GM19035 (cell line): ENCODE measurements around the gene VPS4A.
"Not testable (repeated sequence)": the region's sequence is repeated elsewhere in the genome, so short reads cannot be mapped to it uniquely, and the experiment has no call there.

Source experiments
- ATAC-seq: cut with Tn5 transposase; IDR thresholded peaks from one replicate; pipeline ENCODE4 v1.9.1; 2021; ENCODE audit not compliant: unreplicated experiment

Gene VPS4A

DNA sequence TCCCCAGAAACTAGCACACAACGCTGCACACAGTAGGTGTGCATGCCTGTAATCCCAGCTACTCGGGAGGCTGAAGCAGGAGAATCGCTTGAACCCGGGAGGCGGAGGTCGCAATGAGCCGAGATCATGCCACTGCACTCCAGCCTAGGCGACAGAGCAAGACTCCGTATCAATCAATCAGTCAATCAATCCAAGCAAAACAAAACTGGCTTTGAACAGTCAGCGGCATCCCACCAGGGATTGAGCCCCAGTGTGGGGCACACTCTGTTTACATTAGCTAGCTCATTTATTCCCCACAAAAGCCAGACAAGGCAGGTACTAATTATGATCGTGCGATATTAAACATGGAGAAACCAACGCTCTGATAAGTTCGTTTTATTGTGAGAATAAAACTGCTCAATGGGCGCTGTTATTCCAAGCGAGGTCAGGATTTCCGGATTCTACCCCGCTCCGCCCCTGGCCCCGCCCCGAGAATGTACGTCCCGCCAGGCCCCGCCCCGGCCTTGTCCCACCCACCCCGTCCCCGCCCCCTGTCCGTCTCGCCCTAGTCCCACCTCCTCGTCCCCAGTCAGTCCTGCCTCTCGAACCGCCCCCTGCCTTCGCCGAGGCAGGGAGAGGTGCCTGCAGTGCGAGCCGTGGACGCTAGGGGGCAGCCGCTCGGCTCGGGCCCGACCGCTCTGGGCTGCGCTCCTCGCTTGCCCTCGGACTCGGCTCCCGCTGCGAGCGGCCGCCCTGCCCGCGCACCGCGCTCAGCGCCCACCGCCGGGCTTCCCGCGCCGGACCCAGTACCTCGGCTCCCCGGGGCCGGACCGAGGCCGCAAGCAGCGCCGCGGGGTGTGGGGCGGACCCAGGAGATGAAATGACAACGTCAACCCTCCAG, at the start of gene VPS4A:
Gene VPS4A (plus strand): TSS at position 698 of the 880 bp plus-strand sequence. CDS start 162 bp downstream, at position 860.
- ATAC-seq, result peak; percentile 92

DNA sequence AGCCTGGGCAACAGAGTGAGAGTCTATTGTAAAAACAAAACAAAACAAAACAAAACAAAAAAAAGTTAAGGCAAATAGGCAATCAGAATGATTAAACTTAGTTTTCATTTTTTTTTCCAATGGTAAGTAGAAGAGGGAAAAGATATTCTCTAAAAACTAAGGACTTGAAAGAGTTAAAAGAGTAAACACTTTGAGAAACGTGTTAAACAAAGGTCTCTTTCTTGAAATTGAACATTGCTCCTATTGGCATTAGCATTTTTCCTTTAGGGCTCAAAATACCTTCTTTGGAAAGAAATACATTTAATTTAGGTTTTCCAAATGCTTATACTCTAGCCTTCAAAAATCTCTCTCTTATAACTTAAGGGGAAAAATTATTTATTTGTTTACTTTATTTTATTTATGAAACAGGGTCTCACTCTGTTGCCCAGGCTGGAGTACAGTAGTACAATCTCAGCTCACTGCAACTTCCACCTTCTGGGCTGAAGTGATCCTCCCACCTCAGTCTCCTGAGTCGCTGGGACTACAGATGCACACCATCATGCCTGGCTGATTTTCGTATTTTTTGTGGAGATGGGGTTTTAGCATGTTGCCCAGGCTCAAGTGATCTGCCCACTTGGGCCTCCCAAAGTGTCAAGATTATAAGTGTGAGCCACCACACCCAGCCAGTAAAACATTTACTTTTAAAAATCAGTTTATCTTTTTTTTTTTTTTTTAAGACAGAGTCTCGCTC, 44.7 kb upstream of the VPS4A start:
- no peak for ATAC-seq

DNA sequence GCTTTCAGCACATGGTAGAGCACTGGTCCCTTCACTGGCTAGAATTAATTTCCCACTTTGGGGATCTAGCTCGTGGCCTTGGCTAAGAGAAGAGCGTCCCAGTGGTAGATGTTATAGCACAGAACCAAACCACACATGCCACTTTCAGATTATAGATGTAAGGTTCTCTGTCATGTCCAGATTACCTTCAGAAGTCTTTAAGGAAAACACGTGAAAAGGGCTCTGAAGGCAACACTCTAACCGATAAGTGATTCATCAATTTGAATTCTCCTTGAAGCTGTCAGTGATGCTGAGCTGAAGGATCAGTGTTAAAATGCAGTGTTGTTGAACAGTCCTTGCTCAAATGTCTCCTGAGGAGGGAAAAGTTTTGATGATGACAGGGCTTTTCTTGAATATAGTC, 43.5 kb upstream of the VPS4A start:
- ATAC-seq, result no peak

DNA sequence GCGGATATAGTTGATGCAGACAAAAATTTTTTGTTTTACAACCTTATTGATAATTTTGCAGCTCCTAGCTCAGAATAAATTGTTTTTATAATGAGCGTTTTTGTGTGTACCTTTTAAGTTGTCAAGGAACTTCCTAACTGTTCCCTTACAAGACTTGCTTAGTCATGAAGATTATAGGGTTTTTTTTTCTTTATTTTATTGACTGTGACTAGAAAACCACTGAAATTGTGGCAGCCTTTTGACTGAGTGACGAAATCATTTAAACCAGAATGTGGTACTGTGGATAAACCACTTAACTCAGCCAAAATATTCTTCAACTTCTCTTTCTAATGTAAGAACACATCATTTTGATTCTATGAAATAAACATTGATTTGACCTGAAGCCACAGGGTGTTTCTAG, 40.8 kb upstream of the VPS4A start:
- no peak for ATAC-seq

DNA sequence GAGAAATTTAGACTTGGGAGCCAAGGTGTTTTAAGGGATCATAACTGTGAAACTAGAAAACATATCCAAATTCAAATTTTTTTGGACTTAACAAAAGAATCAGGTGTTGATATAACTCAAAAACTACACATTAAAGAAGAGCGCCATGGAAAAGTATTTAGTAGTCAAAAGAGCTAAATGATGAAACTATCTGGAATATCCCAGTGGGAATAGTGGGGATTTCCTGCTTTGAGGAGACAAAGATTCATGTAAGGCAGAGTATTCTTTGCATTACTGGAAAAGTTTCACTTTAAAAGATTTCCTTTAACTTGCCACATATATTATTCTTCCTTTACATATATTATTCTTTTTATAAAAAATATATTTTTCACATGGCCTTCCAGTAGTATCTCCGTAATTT, 40.3 kb upstream of the VPS4A start:
- no peak for ATAC-seq

DNA sequence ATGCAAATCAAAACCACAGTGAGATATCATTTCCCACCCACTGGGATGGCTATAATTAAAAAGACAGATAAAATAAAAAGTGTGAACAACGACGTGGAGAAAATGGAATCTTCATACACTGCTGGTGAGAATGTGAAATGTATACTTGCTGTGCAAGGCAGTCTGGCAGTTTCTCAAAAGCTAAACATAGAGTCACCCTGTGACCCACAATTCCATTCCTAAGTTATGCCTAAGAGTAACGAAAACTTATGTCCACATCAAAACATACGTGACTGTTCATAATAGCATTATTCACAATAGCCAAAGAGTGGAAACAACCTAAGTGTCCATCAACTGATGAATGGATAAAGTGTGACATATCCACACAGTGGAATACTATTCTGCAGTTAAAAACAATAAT, 38.1 kb upstream of the VPS4A start:
- ATAC-seq, result no peak

DNA sequence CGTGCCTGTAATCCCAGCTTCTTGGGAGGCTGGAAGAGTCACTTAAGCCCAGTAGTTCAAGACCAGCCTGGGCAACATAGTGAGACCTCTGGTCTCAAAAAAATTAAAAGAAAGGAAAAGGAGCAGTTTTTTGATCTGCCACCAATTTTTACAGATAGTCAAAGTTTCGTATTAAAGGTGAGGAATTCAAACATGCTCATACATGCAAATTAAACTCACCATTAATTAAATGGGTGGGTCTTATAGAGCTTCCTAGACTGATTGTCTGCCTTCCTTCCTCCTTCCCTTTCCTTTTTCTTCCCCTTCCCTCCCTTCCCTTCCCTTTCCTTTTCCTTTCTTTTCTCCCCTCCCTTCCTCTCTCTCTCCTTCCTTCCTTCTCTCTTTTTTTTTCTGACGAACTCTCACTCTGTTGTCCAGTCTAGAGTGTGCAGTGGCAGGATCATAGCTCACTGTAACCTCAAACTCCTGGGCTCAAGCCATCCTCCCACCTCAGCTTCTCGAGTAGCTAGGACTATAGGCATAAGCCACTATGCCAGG, 36.4 kb upstream of the VPS4A start:
- ATAC-seq, result no peak

DNA sequence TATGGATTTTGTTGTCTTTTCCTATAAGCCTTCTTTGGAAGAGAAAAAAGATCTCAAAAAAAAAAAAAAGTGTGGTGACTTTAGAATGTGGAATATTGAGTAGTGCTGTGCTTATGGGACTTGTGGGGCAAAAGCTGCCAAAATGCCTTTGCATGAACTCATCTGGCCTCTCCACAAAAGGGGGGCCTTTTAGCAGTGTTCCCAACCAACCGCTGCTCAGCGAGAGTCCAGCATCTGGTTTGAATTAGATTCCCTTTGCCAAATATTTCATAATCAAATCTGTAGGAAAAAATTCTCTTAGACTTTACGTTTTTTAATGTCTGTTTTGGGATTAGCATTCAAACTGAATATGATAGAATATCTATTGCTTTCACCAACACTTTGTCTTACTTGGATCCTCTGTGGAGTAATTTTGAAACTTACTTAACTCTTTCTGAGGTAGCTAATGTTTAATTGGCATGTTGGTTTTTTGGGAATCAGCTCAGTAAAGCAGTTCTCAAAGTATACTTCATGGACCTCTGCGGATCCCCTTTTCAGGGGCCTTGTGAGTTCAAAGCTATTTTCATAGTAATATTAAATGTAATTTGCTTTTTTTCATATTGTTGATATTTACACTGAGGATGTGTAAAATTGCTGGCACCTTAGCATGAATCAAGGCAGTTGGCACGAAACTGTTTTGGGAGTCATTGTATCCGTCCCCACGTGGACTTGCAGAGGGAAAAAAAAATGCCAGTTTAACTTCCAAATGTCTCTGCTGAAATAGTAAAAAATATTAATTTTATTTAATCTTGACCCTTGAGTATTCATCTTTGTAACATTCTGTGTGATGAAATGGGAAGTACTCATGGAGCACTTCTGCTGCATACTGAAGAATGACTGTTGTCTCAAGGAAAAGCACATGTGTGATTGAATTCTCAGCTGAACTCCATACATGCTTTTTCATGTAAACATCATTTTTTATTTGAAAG, 34.7 kb upstream of the VPS4A start:
- no peak for ATAC-seq

DNA sequence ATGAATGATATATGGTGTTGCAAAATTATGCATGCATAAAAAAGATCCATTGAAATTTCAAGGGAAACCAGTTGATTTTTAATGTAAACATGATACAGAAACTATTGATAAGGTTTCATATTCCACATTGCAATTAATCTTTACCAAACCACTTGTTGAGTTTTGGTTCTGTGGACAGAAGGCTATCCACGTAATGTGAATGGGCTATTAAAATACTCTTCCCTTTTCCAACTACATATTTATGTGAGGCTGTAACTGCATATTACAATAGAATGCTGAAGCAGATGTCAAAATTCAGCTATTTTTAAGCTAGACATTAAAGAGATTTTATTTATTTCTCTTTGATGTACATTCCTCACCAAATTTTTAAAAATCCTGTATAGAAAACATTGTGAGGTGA, 33.7 kb upstream of the VPS4A start:
- no peak for ATAC-seq

DNA sequence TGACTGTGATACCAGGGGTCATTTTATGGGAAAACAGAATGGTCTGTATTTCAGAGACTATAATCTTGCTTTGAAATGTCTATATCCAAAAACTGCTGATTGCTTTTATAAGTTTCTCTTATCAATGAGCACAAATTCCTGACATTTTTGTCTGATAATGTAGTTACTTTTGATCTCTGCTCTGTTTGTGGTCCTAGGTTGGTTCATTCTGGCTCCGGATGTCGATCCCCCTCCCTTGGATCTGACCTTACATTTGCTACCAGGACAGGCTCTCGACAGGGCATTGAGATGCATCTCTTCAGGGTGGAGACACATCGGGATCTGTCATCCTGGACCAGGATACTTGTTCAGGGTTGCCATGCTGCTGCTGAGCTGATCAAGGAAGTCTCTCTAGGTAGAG, 27.3 kb upstream of the VPS4A start:
- no peak for ATAC-seq

DNA sequence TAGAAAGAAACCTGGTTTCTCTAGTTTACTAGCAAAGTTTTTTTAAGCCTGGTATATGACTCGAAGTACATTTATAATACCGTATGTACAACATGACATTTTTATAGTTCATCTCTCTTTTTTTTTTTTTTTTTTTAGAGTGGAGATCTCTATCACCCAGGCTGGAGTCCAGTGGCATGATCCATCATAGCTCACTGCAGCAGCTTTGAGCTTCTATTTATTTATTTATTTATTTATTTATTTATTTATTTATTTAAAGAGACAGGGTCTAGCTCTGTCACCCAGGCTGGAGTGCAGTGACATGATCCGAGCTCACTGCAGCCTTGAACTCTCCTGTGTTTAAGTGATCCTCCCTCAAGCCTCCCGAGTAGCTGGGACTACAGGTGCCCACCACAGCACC, 25.9 kb upstream of the VPS4A start:
- no peak for ATAC-seq

DNA sequence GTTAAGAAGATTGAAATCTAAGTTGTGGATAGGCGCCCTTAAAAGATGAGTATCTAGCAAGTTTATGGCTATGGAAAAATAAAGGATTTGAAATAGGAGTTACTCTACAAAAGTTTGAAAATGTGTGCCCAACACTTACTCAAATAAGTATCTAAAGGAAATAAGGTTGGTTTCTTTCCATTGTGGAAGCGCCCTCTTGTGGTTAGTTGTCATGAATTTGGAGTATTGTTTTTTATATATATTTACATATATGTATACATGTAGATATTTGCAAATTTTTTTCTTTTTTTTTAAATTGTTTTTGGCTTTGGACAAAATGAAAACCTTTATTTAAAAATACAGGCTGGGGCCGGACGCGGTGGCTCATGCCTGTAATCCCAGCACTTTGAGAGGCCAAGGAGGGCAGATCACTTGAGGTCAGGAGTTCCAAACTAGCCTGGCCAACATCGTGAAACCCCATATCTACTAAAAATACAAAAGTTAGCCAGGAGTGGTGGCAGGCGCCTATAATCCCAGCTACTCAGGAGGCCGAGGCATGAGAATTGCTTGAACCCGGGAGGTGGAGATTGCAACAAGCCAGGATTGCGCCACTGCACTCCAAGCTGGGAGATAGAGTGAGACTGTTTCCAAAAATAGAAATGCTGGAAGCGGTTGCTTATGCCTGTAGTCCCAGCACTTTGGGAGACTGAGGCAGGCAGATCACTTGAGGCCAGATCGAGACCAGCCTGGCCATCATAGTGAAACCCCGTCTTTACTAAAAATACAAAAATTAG, 24.0 kb upstream of the VPS4A start:
- no peak for ATAC-seq

DNA sequence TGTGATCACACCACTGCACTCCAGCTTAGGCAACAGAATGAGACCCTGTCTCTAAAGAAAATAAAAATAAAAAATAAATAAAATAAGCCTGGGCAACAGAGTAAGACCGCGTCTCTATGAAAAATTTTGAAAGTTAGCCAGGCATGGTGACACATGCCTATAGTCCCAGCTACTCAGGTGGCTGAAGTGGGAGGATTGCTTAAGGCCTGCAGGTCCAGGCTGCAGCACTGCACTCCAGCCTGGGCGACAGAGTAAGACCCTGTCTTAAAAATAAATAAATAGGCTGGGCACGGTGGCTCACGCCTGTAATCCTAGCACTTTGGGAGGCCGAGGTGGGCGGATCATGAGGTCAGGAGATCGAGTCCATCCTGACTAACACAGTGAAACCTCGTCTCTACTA, 19.5 kb upstream of the VPS4A start:
- not testable (repeated sequence) for ATAC-seq

DNA sequence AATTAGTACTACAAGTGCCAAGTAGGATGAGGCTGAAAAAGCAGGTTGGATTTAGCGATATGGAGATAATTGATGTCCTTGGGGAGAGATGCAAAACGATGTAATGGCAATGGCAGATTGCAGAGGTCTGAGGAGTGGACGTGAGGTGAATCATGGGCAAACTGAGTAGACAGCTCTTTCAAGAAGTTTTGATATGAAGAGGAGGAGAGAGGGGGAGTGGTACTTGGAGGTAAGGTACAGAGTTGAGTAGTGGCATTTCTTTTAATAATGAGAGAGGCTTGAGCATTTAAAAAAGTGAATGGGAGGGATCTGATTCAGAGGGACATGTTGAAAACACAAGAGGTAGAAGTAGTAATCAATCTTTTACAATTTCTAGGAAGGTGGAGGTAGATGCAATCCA, 17.7 kb upstream of the VPS4A start:
- no peak for ATAC-seq

DNA sequence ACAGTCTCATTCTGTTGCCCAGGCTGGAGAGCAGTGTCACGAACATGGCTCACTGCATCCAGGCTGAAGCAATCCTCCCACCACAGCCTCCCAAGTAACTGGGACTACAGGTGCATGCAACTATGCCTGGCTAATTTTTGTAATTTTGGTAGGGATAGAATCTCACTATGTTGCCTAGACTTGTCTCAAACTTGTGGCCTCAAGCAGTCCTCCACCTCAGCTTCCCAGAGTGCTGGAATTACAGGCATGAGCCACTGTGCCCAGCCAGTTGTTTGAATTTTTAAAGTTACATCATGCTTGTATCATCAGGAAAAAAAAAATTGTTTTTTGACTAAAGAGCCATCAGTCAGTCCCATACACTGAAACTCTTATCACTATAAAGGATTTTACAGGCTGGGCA, 17.1 kb upstream of the VPS4A start:
- no peak for ATAC-seq

DNA sequence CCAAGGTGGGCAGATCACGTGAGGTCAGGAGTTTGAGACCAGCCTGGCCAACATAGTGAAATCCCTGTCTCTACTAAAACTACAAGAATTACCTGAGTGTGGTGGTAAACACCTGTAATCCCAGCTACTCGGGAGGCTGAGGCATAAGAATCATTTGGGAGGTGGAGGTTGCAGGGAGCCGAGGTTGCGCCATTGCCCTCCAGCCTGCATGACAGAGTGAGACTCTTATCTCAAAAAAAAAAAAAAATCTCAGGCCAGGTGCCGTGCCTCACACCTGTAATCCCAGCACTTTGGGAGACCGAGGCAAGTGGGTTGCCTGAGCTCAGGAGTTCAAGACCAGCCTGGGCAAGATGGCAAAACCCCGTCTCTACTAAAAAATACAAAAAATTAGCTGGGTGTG, 14.4 kb upstream of the VPS4A start:
- ATAC-seq, result not testable (repeated sequence)

DNA sequence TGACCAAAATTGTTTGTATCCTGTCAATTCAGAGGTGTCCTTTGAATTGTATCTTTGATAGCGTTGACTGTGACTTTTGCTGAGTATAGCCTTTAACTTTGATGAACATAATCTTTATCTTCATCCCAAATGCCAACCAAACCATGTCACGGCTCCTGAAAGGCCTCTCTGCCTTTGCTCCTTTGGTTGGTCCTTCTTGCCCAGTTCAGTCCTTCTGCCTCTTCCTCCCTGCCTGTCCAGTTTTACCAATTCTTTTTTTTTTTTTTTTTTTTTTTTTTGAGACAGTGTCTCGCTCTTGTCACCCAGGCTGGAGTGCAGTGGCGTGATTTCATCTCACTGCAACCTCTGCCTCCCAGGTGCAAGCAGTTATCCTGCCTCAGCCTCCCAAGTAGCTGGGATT, 12.9 kb upstream of the VPS4A start:
- no peak for ATAC-seq

DNA sequence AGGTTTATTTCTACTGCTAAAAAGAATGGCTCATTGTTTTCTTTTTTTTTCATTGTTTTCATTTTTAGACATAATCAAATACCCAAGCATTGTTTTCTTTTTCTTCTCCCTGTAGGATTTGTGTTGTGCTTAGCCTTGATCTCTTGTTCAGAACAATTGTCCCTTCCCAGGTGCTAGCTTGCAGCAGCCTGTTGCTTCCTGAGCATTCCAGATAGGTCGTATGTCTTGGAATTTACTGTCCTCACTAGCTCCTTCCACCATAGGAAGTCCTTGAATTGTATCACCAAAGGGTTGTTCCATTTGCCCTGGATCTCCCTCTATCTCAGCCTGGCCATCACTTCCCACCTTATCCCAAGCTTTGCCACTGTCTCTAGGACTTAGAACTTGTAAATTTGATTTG, 10.0 kb upstream of the VPS4A start:
- no peak for ATAC-seq

DNA sequence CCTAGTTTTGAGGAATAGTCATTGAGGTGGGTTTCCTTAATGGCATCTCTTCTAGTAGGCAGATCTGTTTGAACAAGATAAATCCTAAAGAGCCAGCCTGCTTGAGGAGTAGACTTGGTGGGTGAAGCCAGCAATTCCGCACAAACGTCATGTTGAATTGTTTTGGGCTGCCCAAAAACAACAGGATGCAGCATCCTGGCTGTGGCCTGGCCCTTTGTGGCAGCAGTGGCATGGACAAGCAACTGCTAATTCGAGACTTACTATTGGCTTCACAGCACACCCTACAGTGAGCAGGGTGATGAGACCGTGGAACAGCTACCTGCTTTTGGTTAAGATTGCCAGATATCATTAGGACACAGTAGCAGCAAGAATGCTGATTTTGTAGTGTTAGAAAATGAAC, 9.3 kb upstream of the VPS4A start:
- no peak for ATAC-seq

DNA sequence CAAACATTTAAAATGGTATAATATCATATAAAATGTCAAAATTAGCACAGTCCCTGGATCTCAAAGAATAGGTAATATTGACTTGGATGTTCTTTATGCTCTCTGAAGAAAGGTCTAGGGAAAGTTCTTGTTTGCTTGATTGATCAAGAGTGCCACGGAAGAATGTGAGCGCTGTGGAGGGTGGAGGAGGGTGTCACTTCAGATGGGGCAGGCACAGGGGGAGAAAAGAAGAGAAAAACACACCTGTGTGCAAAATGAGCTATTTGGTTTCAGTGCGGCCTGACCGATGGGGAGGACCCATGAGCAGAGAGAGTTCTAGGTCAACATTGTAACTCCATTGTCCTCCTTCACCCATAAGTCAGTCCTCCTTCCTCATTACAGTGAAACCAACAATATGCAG, 8.8 kb upstream of the VPS4A start:
- no peak for ATAC-seq
